GM12878 (cell line): ENCODE data around the gene ERAL1. TPM values are rescaled to one million over a fixed set of nuclear protein-coding genes. Genes with fewer than 3 reads are reported as not detected.
A peak's percentile ranks its signal among the peaks of the same experiment; 100 is the strongest.

ENCODE experiments used
- ATAC-seq: fragments of 200-7000 bp; cut with Tn5 transposase; 3 replicates; pipeline ENCODE4 v1.9.1; 2020; ENCODE audit warnings: mild to moderate bottlenecking, moderate library complexity
- BruUV-seq: library from RNA; stranded (reverse); fragments of 400-500 nt; replicated peaks from 2 replicates; lab custom pipeline; 2021; lab: Mats Ljungman, UMichigan
- CTCF ChIA-PET: fragments of 300-600 bp; sonication (Branson Sonifier 250); formaldehyde crosslinking; extraction: SDS; loops from one replicate; lab custom pipeline; 2021; ENCODE audit warnings: inconsistent platforms; lab: Yijun Ruan, JAX
- POLR2A ChIA-PET: fragments of 350-600 bp; formaldehyde crosslinking; extraction: SDS; loops from one replicate; lab custom pipeline; 2021; ENCODE audit warnings: inconsistent platforms; lab: Charles Lee
- RAD21 ChIA-PET: fragments of 300-600 bp; sonication (Branson Sonifier 250); formaldehyde crosslinking; loops from one replicate; lab custom pipeline; 2023; ENCODE audit warnings: antibody characterized with exemption; ENCODE audit not compliant: unreplicated experiment; lab: Charles Lee
- SMC1A ChIA-PET: fragments of 300-600 bp; sonication (Branson Sonifier 250); formaldehyde crosslinking; loops from one replicate; lab custom pipeline; 2023; ENCODE audit not compliant: unreplicated experiment, uncharacterized antibody; lab: Charles Lee
- DNase-seq: peaks from one replicate; pipeline ENCODE4 v3.0.0-alpha.2; 2011; ENCODE audit warnings: low read depth, low spot score
- FAIRE-seq: peaks from 3 replicates; lab custom pipeline; 2011; peaks lifted over from hg19 to GRCh38; lab: Jason Lieb, UNC
- H2AFZ ChIP-seq: 2 replicates; pipeline ENCODE4 v1.6.0; 2011; ENCODE audit warnings: low read depth, low read length, control low read depth; ENCODE audit not compliant: control insufficient read depth
- H3K27ac ChIP-seq: 2 replicates; pipeline ENCODE4 v1.5.1; 2011; ENCODE audit warnings: control low read depth; ENCODE audit not compliant: control insufficient read depth, insufficient read depth
- H3K27me3 ChIP-seq, 2 experiments: replicated peaks in 1 of 2; 2 replicates each; pipeline versions ENCODE4 v1.6.0 to v1.6.1; 2011; ENCODE audit warnings: low read length in 1 of 2; ENCODE audit not compliant: control insufficient read depth in 2 of 2, insufficient read depth in 2 of 2
- H3K36me3 ChIP-seq, 2 experiments: 2 replicates each; pipeline ENCODE4 v1.5.1; 2011; ENCODE audit warnings: low read length in 1 of 2; ENCODE audit not compliant: control insufficient read depth in 2 of 2, insufficient read depth in 2 of 2
- H3K4me1 ChIP-seq: 2 replicates; pipeline ENCODE4 v1.6.1; 2011; ENCODE audit warnings: mild to moderate bottlenecking, low read length, moderate library complexity, mixed read lengths; ENCODE audit not compliant: control insufficient read depth, insufficient read depth
- H3K4me2 ChIP-seq: 2 replicates; pipeline ENCODE4 v1.6.0; 2011; ENCODE audit warnings: control low read depth; ENCODE audit not compliant: control insufficient read depth, insufficient read depth
- H3K4me3 ChIP-seq: fragments of 200-600 bp; sonication (generic); 2 replicates; pipeline ENCODE4 v1.5.1; 2016
- H3K79me2 ChIP-seq: 2 replicates; pipeline ENCODE4 v1.6.0; 2011; ENCODE audit warnings: low read length; ENCODE audit not compliant: control insufficient read depth, insufficient read depth
- H3K9ac ChIP-seq: 2 replicates; pipeline ENCODE4 v1.8.0; 2011; ENCODE audit warnings: low read length, control low read depth, mixed read lengths; ENCODE audit not compliant: control insufficient read depth, insufficient read depth
- H3K9me3 ChIP-seq: replicated peaks from 3 replicates; pipeline ENCODE4 v1.5.1; 2011; ENCODE audit warnings: mild to moderate bottlenecking, low read length; ENCODE audit not compliant: control insufficient read depth, insufficient read depth
- H4K20me1 ChIP-seq: 2 replicates; pipeline ENCODE4 v1.6.0; 2011; ENCODE audit not compliant: control insufficient read depth, insufficient read depth
- CEBPB ChIP-seq, 2 experiments: fragments of 150-350 bp in 1 of 2; IDR thresholded peaks; 2 replicates each; pipeline ENCODE4 v1.6.1; 2012 to 2014; ENCODE audit warnings: low read depth in 2 of 2, low read length in 2 of 2, borderline replicate concordance in 1 of 2, inconsistent platforms in 1 of 2
- MYB ChIP-seq: fragments of 150-350 bp; IDR thresholded peaks from 2 replicates; pipeline ENCODE4 v1.6.1; 2014; ENCODE audit warnings: mild to moderate bottlenecking, low read depth, low read length, borderline replicate concordance
- MYC ChIP-seq: IDR thresholded peaks from 2 replicates; pipeline ENCODE4 v1.6.1; 2011; ENCODE audit warnings: mild to moderate bottlenecking, low read length, moderate library complexity, inconsistent platforms; ENCODE audit not compliant: insufficient read depth, insufficient replicate concordance, insufficient read length, severe bottlenecking
- NRF1 ChIP-seq: conservative IDR thresholded peaks from 2 replicates; pipeline ENCODE4 v1.6.1; 2011; ENCODE audit warnings: mild to moderate bottlenecking, low read depth, low read length, improper control_type of control experiment
- RFX5 ChIP-seq: IDR thresholded peaks from 2 replicates; pipeline ENCODE4 v1.6.1; 2011; ENCODE audit warnings: low read depth, low read length, improper control_type of control experiment
- RUNX3 ChIP-seq: IDR thresholded peaks from 2 replicates; pipeline ENCODE4 v1.6.1; 2012; ENCODE audit warnings: low read length, inconsistent platforms
- SMAD1 ChIP-seq: fragments of 450-650 bp; IDR thresholded peaks from 2 replicates; pipeline ENCODE4 v1.6.1; 2018; ENCODE audit warnings: mild to moderate bottlenecking, low read depth; ENCODE audit not compliant: partially characterized antibody
- SMC3 ChIP-seq: IDR thresholded peaks from 2 replicates; pipeline ENCODE4 v1.6.1; 2011; ENCODE audit warnings: low read length, improper control_type of control experiment, borderline replicate concordance
- TARDBP ChIP-seq: IDR thresholded peaks from 2 replicates; pipeline ENCODE4 v1.6.1; 2016; ENCODE audit warnings: borderline replicate concordance
- WGBS: methylation state at CpG from one replicate; pipeline ENCODE4 v1.1.6; 2016; ENCODE audit warnings: low lambda C conversion rate; ENCODE audit not compliant: insufficient replicate concordance, insufficient coverage; ENCODE audit errors: missing lambda C conversion rate; 5-methylcytosine and 5-hydroxymethylcytosine counted together
- in situ Hi-C: fragments of 300-500 bp; cut with MboI; formaldehyde crosslinking; loops from 9 replicates; pipeline ENCODE4 v1.14.3; 2018; ENCODE audit warnings: mixed read lengths
- intact Hi-C: fragments of 100-400 bp; cut with micrococcal nuclease; formaldehyde crosslinking; loops from one replicate; pipeline ENCODE4 v1.14.2; 2022; ENCODE audit not compliant: unreplicated experiment
- polyA plus RNA-seq, 11 experiments: library from polyadenylated mRNA; depleted of rRNA in 4 of 11; unstranded in 6 of 11; stranded (reverse) in 5 of 11; fragments of >200 nt; fragmentation: Nextera tagmentation in 4 of 11; fragmentation: Illumina TruSeq in 1 of 11; extraction: Ambion mirVana in 4 of 11; extraction: Trizol in 1 of 11; gene quantifications; 1 replicate in 1 of 11; 2 replicates in 10 of 11; pipeline versions ENCODE4 v1.2.1 to v1.2.3, GENCODE V29; 2011 to 2016; ENCODE audit warnings: inconsistent platforms in 2 of 11, missing spikeins in 2 of 11, low read depth in 1 of 11
- total RNA-seq, 4 experiments: library from RNA; depleted of rRNA in 3 of 4; stranded (reverse); fragments of >200 nt in 3 of 4; fragmentation: Illumina TruSeq in 1 of 4; extraction: Trizol in 1 of 4; gene quantifications; 2 replicates each; pipeline versions ENCODE4 v1.2.1 to v1.2.3, GENCODE V29; 2013 to 2021
- TF ChIP-seq, protein P1 (sequence below): fragments of 450-650 bp; IDR thresholded peaks from 2 replicates; pipeline ENCODE4 v1.6.1; 2017; ENCODE audit warnings: antibody characterized with exemption, mild to moderate bottlenecking, moderate library complexity
- TF ChIP-seq, protein P2 (sequence below): fragments of 450-650 bp; IDR thresholded peaks from 2 replicates; pipeline ENCODE4 v1.6.1; 2017; ENCODE audit warnings: low read depth, mild to moderate bottlenecking, moderate library complexity

Gene ERAL1
- total and polyA plus RNA-seq, 10 of the 15 experiments (the other 5 are each of a cell fraction or from before 2014, with no cell fraction given) = 27.7 to 175 (median 104) TPM

DNA sequence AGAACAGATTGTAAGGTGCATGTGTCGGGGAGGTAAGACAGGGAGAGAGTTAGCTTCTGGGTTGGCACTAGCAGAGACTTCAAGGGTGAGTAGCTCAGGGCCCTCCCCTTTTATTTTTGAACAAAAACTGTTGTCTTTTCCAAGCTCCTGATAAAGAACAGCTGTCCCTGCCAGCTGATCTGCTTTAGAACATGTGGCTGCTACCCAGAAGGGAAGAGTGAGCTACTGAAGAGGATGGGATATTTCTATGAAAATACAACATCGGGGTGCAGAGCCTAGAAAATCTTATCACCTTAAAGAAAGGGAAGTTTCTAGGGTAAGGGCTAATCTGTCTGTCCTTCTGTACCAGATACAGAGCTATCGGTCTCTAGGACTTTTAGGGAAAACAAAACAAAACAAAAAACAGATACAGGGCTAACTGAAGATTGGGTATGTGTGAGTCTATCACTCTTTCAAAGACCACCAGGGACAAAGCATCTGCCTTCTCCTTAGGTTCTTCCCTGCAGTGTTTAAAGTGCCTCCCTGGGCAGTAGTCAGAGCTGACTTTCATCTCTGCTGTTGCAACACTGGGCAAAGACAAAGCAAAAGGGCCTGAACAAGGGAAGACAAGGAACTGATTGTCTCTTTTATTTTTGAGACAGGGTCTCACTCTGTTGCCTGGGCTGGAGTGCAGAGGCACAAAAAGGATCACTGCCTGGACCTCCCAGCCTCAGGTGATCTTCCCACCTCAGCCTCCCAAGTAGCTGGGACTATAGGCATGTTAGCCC is 53.1 kb downstream of the ERAL1 start:
- H3K4me1 ChIP-seq = 0 out of 2 replicates have a peak, but pooled peaks cover 2% of the 10 kb centered on the region
- SMC1A ChIA-PET = interaction anchor here (0.6 to 3.2 kb wide), 6 partner anchors 10 to 282 kb away, joined by 3 to 22 read pairs (median 4); partner anchors contain the start of genes FAM222B and FLOT2
- no peak overlapping the region for H3K4me3 ChIP-seq
- FAIRE-seq (no peak), ATAC-seq (no peak), DNase-seq (no peak)
- intact Hi-C loops = no loop called here
- H3K27ac ChIP-seq = no peak overlapping the region
- BruUV-seq = TSS peak; percentile 13
- in situ Hi-C loops = no loop called here
- H2AFZ ChIP-seq = no peak overlapping the region
- H3K4me2 ChIP-seq = no peak overlapping the region
- TF ChIP-seq TARDBP (no peak), NRF1 (no peak), RFX5 (no peak), CEBPB (IDR thresholded peaks at IDR 0.05; ENCODE audit: borderline replicate concordance in 1 of 2, low read depth in 2 of 2, low read length in 2 of 2) (no peak), SMAD1 (no peak), MYB (no peak), MYC (no peak), RUNX3 (no peak), SMC3 (no peak)
- TF ChIP-seq, protein P1, sequence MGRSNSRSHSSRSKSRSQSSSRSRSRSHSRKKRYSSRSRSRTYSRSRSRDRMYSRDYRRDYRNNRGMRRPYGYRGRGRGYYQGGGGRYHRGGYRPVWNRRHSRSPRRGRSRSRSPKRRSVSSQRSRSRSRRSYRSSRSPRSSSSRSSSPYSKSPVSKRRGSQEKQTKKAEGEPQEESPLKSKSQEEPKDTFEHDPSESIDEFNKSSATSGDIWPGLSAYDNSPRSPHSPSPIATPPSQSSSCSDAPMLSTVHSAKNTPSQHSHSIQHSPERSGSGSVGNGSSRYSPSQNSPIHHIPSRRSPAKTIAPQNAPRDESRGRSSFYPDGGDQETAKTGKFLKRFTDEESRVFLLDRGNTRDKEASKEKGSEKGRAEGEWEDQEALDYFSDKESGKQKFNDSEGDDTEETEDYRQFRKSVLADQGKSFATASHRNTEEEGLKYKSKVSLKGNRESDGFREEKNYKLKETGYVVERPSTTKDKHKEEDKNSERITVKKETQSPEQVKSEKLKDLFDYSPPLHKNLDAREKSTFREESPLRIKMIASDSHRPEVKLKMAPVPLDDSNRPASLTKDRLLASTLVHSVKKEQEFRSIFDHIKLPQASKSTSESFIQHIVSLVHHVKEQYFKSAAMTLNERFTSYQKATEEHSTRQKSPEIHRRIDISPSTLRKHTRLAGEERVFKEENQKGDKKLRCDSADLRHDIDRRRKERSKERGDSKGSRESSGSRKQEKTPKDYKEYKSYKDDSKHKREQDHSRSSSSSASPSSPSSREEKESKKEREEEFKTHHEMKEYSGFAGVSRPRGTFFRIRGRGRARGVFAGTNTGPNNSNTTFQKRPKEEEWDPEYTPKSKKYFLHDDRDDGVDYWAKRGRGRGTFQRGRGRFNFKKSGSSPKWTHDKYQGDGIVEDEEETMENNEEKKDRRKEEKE = no peak
- TF ChIP-seq, protein P2, sequence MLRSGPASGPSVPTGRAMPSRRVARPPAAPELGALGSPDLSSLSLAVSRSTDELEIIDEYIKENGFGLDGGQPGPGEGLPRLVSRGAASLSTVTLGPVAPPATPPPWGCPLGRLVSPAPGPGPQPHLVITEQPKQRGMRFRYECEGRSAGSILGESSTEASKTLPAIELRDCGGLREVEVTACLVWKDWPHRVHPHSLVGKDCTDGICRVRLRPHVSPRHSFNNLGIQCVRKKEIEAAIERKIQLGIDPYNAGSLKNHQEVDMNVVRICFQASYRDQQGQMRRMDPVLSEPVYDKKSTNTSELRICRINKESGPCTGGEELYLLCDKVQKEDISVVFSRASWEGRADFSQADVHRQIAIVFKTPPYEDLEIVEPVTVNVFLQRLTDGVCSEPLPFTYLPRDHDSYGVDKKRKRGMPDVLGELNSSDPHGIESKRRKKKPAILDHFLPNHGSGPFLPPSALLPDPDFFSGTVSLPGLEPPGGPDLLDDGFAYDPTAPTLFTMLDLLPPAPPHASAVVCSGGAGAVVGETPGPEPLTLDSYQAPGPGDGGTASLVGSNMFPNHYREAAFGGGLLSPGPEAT = no peak
- H3K27me3 ChIP-seq = no peaks in the 10 kb centered on the region
- POLR2A ChIA-PET = interaction anchor here (0.5 to 1.8 kb wide), 5 partner anchors 10 to 196 kb away, joined by 3 to 6 read pairs (median 4); partner anchors contain the start of genes FAM222B, FLOT2 and PROCA1
- H3K9ac ChIP-seq = no peak overlapping the region
- peaks cover 34 to 46% of the 10 kb centered on the region in 2 experiments for H3K36me3 ChIP-seq
- CTCF ChIA-PET = interaction anchor here (0.9 to 17.3 kb wide), 7 partner anchors 9 to 181 kb away, joined by 3 to 175 read pairs (median 6); no protein-coding TSS in a partner anchor
- RAD21 ChIA-PET = interaction anchor here (0.7 to 5.7 kb wide), 4 partner anchors 59 to 181 kb away, joined by 4 to 23 read pairs (median 5); no protein-coding TSS in a partner anchor
- no peaks in the 10 kb centered on the region for H3K9me3 ChIP-seq
- H4K20me1 ChIP-seq = no peaks in the 10 kb centered on the region
- no peaks in the 10 kb centered on the region for H3K79me2 ChIP-seq
- 95% methylated on average over 3 of the region's 3 CpGs for WGBS
